A549 (cell line): ENCODE data around the gene PXDN. TPM values are rescaled to one million over a fixed set of nuclear protein-coding genes. Genes with fewer than 3 reads are reported as not detected.

Source experiments
- ATAC-seq, 2 experiments: fragments of 200-7000 bp in 1 of 2; fragments of >200 bp in 1 of 2; cut with Nextera tagmentation in 1 of 2; cut with Tn5 transposase in 1 of 2; 3 replicates each; pipeline versions ENCODE4 v1.8.0 to v1.9.1; 2018 to 2020; ENCODE audit warnings: mild to moderate bottlenecking in 1 of 2, moderate library complexity in 1 of 2
- CTCF ChIA-PET: fragments of 300-600 bp; sonication (Branson Sonifier 250); formaldehyde crosslinking; extraction: SDS; loops from one replicate; lab custom pipeline; 2021; ENCODE audit warnings: antibody characterized with exemption, inconsistent platforms; lab: Yijun Ruan, JAX
- POLR2A ChIA-PET: fragments of 350-600 bp; formaldehyde crosslinking; extraction: SDS; loops from one replicate; lab custom pipeline; 2021; ENCODE audit warnings: antibody characterized with exemption, inconsistent platforms; lab: Yijun Ruan, JAX
- DNase-seq, 2 experiments: peaks; one replicate each; pipeline versions ENCODE4 v3.0.0 to v3.0.0-alpha.2; 2011 to 2016; ENCODE audit warnings: low read depth in 1 of 2, low spot score in 1 of 2
- FAIRE-seq: peaks from 2 replicates; lab custom pipeline; 2011; peaks lifted over from hg19 to GRCh38; lab: Jason Lieb, UNC
- H3K27ac ChIP-seq, 2 experiments: fragments of >200 bp; sonication (Bioruptor Twin); formaldehyde crosslinking; 3 replicates each; pipeline ENCODE4 v1.5.1; 2016 to 2017
- H3K4me1 ChIP-seq: fragments of >200 bp; sonication (Bioruptor Twin); formaldehyde crosslinking; 3 replicates; pipeline ENCODE4 v1.6.1; 2016
- H3K4me2 ChIP-seq: fragments of >200 bp; sonication (Bioruptor Twin); formaldehyde crosslinking; 3 replicates; pipeline ENCODE4 v1.6.1; 2016
- H3K4me3 ChIP-seq: fragments of >200 bp; sonication (Bioruptor Twin); formaldehyde crosslinking; 3 replicates; pipeline ENCODE4 v1.5.1; 2016
- H3K9me3 ChIP-seq: fragments of >200 bp; sonication (Bioruptor Twin); formaldehyde crosslinking; 3 replicates; pipeline ENCODE4 v1.6.1; 2016
- ATOH8 ChIP-seq: fragments of 250-450 bp; sonication (Bioruptor Pico); IDR thresholded peaks from 2 replicates; pipeline ENCODE4 v1.5.0; 2020; ENCODE audit warnings: low read depth, mild to moderate bottlenecking, moderate library complexity
- CBX2 ChIP-seq: fragments of 200-600 bp; sonication (generic); IDR thresholded peaks from 2 replicates; pipeline ENCODE4 v1.6.1; 2016; ENCODE audit warnings: low read depth, mild to moderate bottlenecking, borderline replicate concordance
- CTCF ChIP-seq: fragments of >200 bp; sonication (Bioruptor Twin); formaldehyde crosslinking; IDR thresholded peaks from 3 replicates; pipeline ENCODE4 v1.5.1; 2016
- EHF ChIP-seq: fragments of 250-450 bp; sonication (Bioruptor Pico); IDR thresholded peaks from 2 replicates; pipeline ENCODE4 v1.5.0; 2020; ENCODE audit warnings: mild to moderate bottlenecking
- EHMT2 ChIP-seq: fragments of 200-600 bp; sonication (generic); IDR thresholded peaks from 2 replicates; pipeline ENCODE4 v1.6.1; 2016; ENCODE audit warnings: antibody characterized with exemption, low read depth, mild to moderate bottlenecking, moderate library complexity
- EP300 ChIP-seq, 2 experiments: fragments of >200 bp; sonication (Bioruptor Twin); formaldehyde crosslinking; IDR thresholded peaks; 2 replicates in 1 of 2; 3 replicates in 1 of 2; pipeline ENCODE4 v1.6.1; 2016 to 2017
- ESRRA ChIP-seq: fragments of 150-350 bp; IDR thresholded peaks from 2 replicates; pipeline ENCODE4 v1.6.1; 2014; ENCODE audit warnings: mild to moderate bottlenecking, low read length, borderline replicate concordance
- FOSB ChIP-seq: fragments of 250-450 bp; sonication (Bioruptor Pico); IDR thresholded peaks from 2 replicates; pipeline ENCODE4 v1.5.0; 2020; ENCODE audit warnings: mild to moderate bottlenecking, moderate library complexity
- HES2 ChIP-seq: fragments of >200 bp; sonication (Bioruptor Twin); formaldehyde crosslinking; IDR thresholded peaks from 2 replicates; pipeline ENCODE4 v1.6.1; 2016
- HMGXB4 ChIP-seq: fragments of 250-450 bp; sonication (Bioruptor Pico); IDR thresholded peaks from 2 replicates; pipeline ENCODE4 v1.5.0; 2021; ENCODE audit warnings: mild to moderate bottlenecking, moderate library complexity, borderline replicate concordance
- HOXB13 ChIP-seq: fragments of 250-450 bp; sonication (Bioruptor Pico); IDR thresholded peaks from 2 replicates; pipeline ENCODE4 v1.5.0; 2020; ENCODE audit warnings: low read depth, mild to moderate bottlenecking, moderate library complexity
- JUN ChIP-seq, 2 experiments: fragments of >200 bp; sonication (Bioruptor Twin); formaldehyde crosslinking; IDR thresholded peaks; 2 replicates in 1 of 2; 3 replicates in 1 of 2; pipeline ENCODE4 v1.6.1; 2016 to 2017
- KDM5A ChIP-seq: fragments of 200-600 bp; sonication (generic); IDR thresholded peaks from 2 replicates; pipeline ENCODE4 v1.6.1; 2016; ENCODE audit warnings: antibody characterized with exemption, mild to moderate bottlenecking
- MAZ ChIP-seq: fragments of 150-350 bp; IDR thresholded peaks from 2 replicates; pipeline ENCODE4 v1.6.1; 2014; ENCODE audit warnings: antibody characterized with exemption, low read depth, low read length, borderline replicate concordance
- MYC ChIP-seq: IDR thresholded peaks from 2 replicates; pipeline ENCODE4 v1.6.1; 2012; ENCODE audit warnings: mild to moderate bottlenecking, inconsistent platforms, low read length, improper control_type of control experiment, borderline replicate concordance
- NFE2L2 ChIP-seq: fragments of 150-350 bp; conservative IDR thresholded peaks from 2 replicates; pipeline ENCODE4 v1.6.1; 2014; ENCODE audit warnings: low read length
- NPAS2 ChIP-seq: fragments of 250-450 bp; sonication (Bioruptor Pico); IDR thresholded peaks from 2 replicates; pipeline ENCODE4 v1.8.0; 2022; ENCODE audit warnings: mild to moderate bottlenecking, moderate library complexity, borderline replicate concordance
- RAD21 ChIP-seq, 2 experiments: fragments of >200 bp in 1 of 2; sonication (Bioruptor Twin) in 1 of 2; formaldehyde crosslinking in 1 of 2; IDR thresholded peaks in 1 of 2; conservative IDR thresholded peaks in 1 of 2; 2 replicates in 1 of 2; 3 replicates in 1 of 2; pipeline ENCODE4 v1.6.1; 2012 to 2018; ENCODE audit warnings: inconsistent platforms in 1 of 2
- RCOR1 ChIP-seq: fragments of 150-350 bp; IDR thresholded peaks from 2 replicates; pipeline ENCODE4 v1.6.1; 2014; ENCODE audit warnings: antibody characterized with exemption, low read length, low read depth
- RFX5 ChIP-seq: fragments of 450-650 bp; IDR thresholded peaks from 2 replicates; pipeline ENCODE4 v1.7.1; 2014; ENCODE audit warnings: antibody characterized with exemption, mild to moderate bottlenecking, moderate library complexity
- TFCP2L1 ChIP-seq: fragments of 250-450 bp; sonication (Bioruptor Pico); IDR thresholded peaks from 2 replicates; pipeline ENCODE4 v1.5.0; 2021; ENCODE audit warnings: mild to moderate bottlenecking
- TP53 ChIP-seq: fragments of 250-450 bp; sonication (Bioruptor Pico); IDR thresholded peaks from 2 replicates; pipeline ENCODE4 v1.5.0; 2021; ENCODE audit warnings: mild to moderate bottlenecking, moderate library complexity
- ZC3H11A ChIP-seq: fragments of 450-650 bp; IDR thresholded peaks from 2 replicates; pipeline ENCODE4 v1.6.1; 2014; ENCODE audit warnings: antibody characterized with exemption, mild to moderate bottlenecking
- ZSCAN20 ChIP-seq: fragments of 250-450 bp; sonication (Bioruptor Pico); IDR thresholded peaks from 2 replicates; pipeline ENCODE4 v1.8.0; 2022; ENCODE audit warnings: mild to moderate bottlenecking, moderate library complexity
- WGBS: methylation state at CpG from one replicate; pipeline ENCODE4 v1.1.6; 2017; ENCODE audit errors: missing lambda C conversion rate; 5-methylcytosine and 5-hydroxymethylcytosine counted together
- polyA plus RNA-seq, 4 experiments: library from polyadenylated mRNA; depleted of rRNA in 3 of 4; stranded (reverse); fragments of >200 nt; fragmentation: RNase III in 1 of 4; extraction: RNeasy Plus Mini Kit Qiagen cat#74134 plus additional on column Dnase treatment in 1 of 4; gene quantifications; 2 replicates in 3 of 4; 3 replicates in 1 of 4; pipeline ENCODE4 v1.2.3, GENCODE V29; 2011 to 2017
- TF ChIP-seq, protein P1 (sequence below): fragments of >200 bp; sonication (Bioruptor Twin); formaldehyde crosslinking; IDR thresholded peaks from 3 replicates; pipeline ENCODE4 v1.6.1; 2016

The PXDN gene
- polyA plus RNA-seq, 2 of the 4 experiments (the other 2 are of a cell fraction), result 3.7 to 7.3 TPM

- no peak for TF ChIP-seq HMGXB4
- no peak for TF ChIP-seq RCOR1
These were observed 45.3 kb upstream of the PXDN start (continued) for GRCh38 chr2:1789610-1790009.

GRCh38 chr2:1788478-1788959, 44.2 kb upstream of the PXDN start:
- FAIRE-seq (no peak), ATAC-seq (no peak), DNase-seq (no peak)
- WGBS, result 70% methylated on average over 16 of the region's 18 CpGs
- no peaks in the 10 kb centered on the region for H3K9me3 ChIP-seq
- no peaks in the 10 kb centered on the region for H3K4me1 ChIP-seq
- no peak overlapping the region for H3K4me2 ChIP-seq
- no peak overlapping the region for H3K27ac ChIP-seq
- ChIA-PET POLR2A (no interaction called here), CTCF (no interaction called here)
- no peak overlapping the region for H3K4me3 ChIP-seq
- TF ChIP-seq EHF (CRISPR knock-in tag), result no peak
- TF ChIP-seq NFE2L2, result no peak
- no peak for TF ChIP-seq RFX5
- TF ChIP-seq, protein P1, sequence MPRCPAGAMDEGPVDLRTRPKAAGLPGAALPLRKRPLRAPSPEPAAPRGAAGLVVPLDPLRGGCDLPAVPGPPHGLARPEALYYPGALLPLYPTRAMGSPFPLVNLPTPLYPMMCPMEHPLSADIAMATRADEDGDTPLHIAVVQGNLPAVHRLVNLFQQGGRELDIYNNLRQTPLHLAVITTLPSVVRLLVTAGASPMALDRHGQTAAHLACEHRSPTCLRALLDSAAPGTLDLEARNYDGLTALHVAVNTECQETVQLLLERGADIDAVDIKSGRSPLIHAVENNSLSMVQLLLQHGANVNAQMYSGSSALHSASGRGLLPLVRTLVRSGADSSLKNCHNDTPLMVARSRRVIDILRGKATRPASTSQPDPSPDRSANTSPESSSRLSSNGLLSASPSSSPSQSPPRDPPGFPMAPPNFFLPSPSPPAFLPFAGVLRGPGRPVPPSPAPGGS, result no peak
- TF ChIP-seq RAD21 (conservative IDR thresholded peaks at IDR 0.05 in 1 of 2, IDR thresholded peaks at IDR 0.05 in 1 of 2), result no peak
- no peak for TF ChIP-seq HOXB13

DNA sequence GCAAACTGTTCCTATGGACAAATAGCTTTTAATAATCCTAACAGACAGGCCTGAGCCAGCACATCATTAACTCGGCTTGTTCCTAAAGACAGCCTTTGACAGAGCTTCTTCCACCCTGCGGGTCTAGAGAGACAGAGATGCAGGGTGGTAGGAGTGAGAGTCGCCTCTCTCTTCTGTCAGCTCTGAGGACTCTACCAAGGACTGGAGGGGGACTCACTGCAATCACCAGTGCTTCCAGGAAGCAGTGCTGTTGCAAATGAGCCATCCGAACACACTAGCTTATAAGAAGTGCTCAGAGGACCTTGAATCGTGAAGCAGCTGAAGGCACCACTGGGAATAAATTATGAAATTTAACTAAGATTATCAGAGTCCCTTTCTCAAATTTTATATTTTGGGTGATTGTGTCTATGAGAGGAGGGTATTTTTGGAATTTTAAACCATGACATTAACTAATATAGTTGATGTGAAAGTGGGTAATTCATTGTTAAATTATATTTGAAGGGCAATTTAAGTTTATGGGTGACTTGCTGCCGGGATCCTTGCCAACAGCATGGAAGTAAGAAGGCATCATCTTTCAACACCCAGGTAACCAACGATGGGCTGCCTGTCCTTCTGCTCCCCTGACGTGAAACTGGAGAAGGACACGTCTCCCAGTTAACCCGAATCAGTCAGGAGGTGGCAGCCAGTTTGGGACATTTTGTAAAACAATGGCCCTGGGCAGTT, 43.6 kb upstream of the PXDN start:
- no peaks in the 10 kb centered on the region for H3K4me1 ChIP-seq
- ChIA-PET CTCF (no interaction called here), POLR2A (no interaction called here)
- no peak overlapping the region for H3K27ac ChIP-seq
- H3K4me3 ChIP-seq, result no peak overlapping the region
- WGBS, result 38% methylated on average over 10 of the region's 10 CpGs
- no peak for TF ChIP-seq ZSCAN20 (CRISPR knock-in tag)
- no peak for TF ChIP-seq ZC3H11A
- TF ChIP-seq KDM5A, result no peak
- TF ChIP-seq MYC, result no peak
- no peak for TF ChIP-seq EP300 (IDR thresholded peaks at IDR 0.05)
- no peak for TF ChIP-seq EHMT2
- TF ChIP-seq TFCP2L1, result no peak
- no peak for TF ChIP-seq ATOH8 (CRISPR knock-in tag)
- no peak for TF ChIP-seq ESRRA
- TF ChIP-seq TP53 (CRISPR knock-in tag), result no peak
- TF ChIP-seq HES2, result no peak
- no peak for TF ChIP-seq CTCF
- TF ChIP-seq MAZ, result no peak
- TF ChIP-seq JUN (IDR thresholded peaks at IDR 0.05), result no peak
- TF ChIP-seq FOSB (CRISPR knock-in tag), result no peak
- TF ChIP-seq, protein P1, result no peak
- no peak for TF ChIP-seq CBX2
- no peak for TF ChIP-seq NPAS2 (CRISPR knock-in tag)
- TF ChIP-seq, all 56 proteins: peak for 0
- DNase-seq (no peak), FAIRE-seq (no peak), ATAC-seq (no peak)
- no peaks in the 10 kb centered on the region for H3K9me3 ChIP-seq
- H3K4me2 ChIP-seq, result no peak overlapping the region
